Activated CD4-positive, alpha-beta T cell treated with anti-CD3 and anti-CD28 coated beads for 24 hours (primary cell): ENCODE measurements around the gene MAPRE2.

Experiments used
- DNase-seq, 2 donors: peaks; one replicate each; pipeline ENCODE4 v3.0.0-alpha.2; 2020; ENCODE audit warnings: low read depth in 2 of 2

MAPRE2 gene

GRCh38 chr18:35062408-35062807 lies 21.2 kb downstream of the MAPRE2 start:
- DNase-seq: no peak

GRCh38 chr18:35063875-35064690 lies 22.9 kb downstream of the MAPRE2 start:
- no peak for DNase-seq

DNA sequence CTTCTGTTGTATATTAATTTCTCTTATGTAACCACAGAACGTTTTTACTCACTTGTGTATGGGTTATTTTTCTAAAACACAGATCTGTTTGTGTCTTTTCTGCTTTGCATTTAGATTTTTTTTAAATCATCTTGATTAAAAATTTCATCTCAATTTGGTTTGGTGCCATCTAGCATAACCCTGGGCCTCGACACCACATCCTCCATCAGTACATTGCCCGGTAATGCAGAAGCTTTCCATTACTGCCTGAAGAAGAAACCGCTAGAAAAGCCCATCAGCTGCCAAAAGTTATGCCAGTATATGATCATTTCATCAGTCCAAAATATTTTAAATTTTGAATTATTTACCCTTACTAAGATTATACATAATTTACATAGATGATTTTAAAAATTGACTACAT lies 26.2 kb downstream of the MAPRE2 start:
- DNase-seq: no peak

DNA sequence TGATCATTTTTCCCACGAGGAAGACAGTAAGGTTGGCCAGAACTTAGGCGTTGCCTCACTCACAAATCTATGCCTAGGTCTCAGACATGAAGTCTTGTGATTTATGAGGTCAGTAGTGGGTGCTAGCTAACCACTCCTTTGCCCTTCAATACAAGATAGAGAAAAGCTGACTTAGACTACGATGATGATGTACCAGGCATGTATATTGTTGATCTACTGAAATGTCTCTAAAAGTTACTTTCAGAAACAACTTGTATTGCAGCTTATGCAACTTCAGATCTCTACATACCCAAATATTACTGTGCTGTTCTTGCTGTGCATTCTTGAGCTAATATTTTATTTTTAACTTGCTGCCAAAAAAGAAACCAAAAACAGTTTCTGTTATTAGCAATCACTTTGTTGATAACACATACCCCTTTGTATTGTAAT lies 30.6 kb downstream of the MAPRE2 start:
- DNase-seq: no peak

- no peak for DNase-seq
Measured at GRCh38 chr18:35072616-35073015, 31.4 kb downstream of the MAPRE2 start.

DNA sequence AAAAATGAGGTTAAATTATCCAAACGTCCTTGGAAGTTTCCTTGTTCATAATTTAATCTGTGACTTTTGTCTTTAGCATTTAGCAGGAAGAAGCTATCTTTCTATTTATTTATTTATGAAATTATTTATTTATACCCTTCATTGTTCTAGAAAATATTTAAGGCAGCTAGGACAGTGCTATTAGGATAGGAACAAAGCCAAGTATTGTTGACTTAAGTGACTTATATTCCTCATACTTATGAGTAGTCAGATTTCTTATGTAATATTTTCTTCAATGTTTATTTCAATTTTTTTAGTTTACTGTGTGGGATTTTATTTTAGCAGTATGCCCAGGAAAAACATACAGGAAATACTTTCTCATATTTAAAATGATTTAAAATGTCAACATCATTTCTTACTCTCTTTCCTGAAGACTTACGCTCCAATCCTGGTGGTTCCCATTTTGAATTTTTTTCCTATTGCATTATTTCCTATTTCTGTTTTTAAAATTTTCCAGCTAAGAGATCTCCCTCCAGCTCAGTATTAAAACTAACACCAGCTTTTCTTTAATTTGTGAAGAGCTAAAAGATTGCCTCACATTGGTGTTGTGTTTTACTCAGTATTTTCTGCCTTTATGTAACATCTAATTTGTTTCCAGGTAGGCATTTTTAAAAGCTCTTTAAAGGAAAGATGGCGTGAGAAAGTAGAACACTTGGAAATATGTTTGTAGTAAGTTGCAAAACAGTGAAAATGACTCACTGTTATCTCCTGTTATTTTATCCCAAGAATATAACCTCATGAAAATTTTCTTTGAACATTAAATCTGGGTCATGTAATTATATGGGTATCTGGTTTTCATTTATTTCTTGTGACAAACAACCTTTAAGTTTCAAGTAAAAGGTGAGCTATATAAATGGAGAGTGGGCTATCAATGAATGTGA lies 32.2 kb downstream of the MAPRE2 start:
- DNase-seq: no peak

DNA sequence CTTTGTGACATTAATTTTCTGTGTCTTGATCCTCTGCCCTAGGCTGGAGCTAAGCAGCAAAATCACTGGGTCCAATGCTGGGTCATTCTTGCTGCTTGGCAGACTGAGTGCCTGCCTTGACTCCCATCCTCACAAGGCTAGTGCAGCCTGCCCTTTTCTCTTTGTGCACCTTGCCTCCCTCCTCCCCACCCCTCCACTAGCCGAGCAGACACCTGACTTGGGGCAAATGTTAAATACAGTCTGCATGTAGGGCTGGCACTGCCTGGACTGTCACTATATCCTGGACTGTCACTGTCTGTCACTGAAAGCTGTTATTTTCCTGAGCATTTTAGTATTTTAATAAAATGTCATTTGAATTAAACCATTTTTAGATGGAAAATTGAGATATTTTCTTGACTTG lies 33.4 kb downstream of the MAPRE2 start:
- DNase-seq: no peak

GRCh38 chr18:35075132-35075531 lies 33.9 kb downstream of the MAPRE2 start:
- DNase-seq: no peak

DNA sequence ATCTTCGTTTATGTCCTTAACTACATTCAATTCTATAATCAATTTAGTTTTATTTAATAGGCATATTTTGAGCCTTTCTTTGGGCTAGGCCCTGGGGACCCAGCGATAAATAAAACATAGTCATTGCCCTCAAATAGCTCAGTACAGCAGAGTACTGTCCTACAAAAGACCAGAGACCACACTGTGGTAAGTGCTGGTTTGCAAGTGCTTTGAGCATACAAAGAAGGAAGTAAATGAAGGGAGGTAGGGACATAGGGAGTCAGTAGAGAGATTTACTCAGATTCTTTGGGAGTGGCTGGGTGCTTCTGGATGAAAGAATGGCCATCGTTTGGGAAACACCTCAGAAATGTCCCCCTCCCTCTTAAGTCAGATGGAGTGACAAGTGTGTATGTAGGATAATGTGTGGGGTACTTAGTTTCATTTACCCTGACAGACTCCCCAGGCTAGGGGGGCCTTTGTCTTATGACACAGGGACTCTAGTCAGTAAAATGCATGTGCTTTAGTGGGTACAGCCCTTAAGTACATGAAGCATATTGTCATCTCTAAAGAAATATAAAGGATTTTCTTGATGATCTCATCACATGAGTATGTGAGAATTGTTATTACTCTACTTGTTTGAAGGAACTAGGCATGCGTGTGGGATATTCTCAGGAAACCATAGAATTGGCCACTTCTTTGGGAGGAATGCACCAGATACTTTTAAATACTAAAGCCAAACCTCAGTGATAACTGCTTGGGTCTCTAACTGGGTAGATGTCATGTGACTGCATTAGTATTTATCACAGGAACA lies 35.1 kb downstream of the MAPRE2 start:
- DNase-seq: no peak

GRCh38 chr18:35077937-35078336 lies 36.7 kb downstream of the MAPRE2 start:
- DNase-seq: no peak

GRCh38 chr18:35080058-35080457 lies 38.8 kb downstream of the MAPRE2 start:
- DNase-seq: no peak

DNA sequence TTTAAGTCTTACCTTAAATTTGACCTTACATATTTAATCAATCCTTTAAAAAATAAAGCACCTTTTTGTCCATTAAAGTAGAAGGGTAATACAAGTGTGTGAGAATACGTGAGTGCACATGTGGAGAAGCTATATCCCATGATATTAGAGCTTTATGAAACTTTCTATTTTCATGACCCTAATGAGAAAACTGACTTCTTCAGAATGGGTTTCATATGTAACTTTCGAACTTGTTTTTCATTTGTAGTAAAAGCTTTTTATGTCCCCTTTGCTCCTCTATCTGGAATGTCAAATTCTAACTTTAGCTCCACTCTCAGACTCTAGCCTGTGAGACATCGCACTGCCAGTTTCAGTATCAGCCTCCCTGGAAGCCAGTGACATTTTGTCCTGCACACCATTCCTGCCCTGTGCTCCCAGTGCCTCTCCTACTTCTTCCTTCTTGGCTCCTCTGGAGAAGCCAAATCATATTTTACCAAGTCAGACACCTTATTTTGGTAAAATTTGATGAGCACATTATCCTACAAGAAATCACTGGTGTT lies 42.0 kb downstream of the MAPRE2 start:
- DNase-seq: no peak

GRCh38 chr18:35084494-35085449 lies 43.6 kb downstream of the MAPRE2 start:
- DNase-seq: no peak

- no peak for DNase-seq
Measured at GRCh38 chr18:35085450-35086380, 44.5 kb downstream of the MAPRE2 start.

DNA sequence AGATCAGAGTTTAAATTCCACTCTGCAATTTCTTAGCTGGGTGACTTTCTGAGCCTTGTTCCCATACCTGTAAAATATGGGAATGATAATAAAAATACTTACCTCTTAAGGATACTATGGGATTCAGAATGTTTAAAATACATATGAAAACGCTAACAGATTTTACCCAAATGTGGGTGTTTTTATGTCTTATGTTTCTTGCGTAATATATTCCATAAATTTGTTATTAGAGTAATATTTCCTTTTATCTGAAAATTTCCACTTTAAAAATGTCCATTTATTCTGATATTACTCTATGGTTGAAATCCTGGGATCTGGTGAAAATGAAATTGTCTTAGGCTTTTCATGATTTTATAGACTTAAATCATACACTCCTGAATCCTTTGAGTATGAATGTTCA lies 45.5 kb downstream of the MAPRE2 start:
- DNase-seq: no peak

- no peak for DNase-seq
Measured at GRCh38 chr18:35087726-35088125, 46.5 kb downstream of the MAPRE2 start.

GRCh38 chr18:35088921-35089320 lies 47.7 kb downstream of the MAPRE2 start:
- DNase-seq: no peak

GRCh38 chr18:35089382-35089781 lies 48.2 kb downstream of the MAPRE2 start:
- no peak for DNase-seq

GRCh38 chr18:35089891-35090550 lies 48.8 kb downstream of the MAPRE2 start:
- no peak for DNase-seq
